Measurements from ENCODE around the gene GRPEL1. TPM values are rescaled to one million over a fixed set of nuclear protein-coding genes. Genes with fewer than 3 reads are reported as not detected.
A peak's percentile ranks its signal among the peaks of the same experiment; 100 is the strongest.
"Not testable (repeated sequence)": the region's sequence is repeated elsewhere in the genome, so short reads cannot be mapped to it uniquely, and the experiment has no call there.

Gene GRPEL1
- 31.5 and 32.1 TPM in 2 replicates for total RNA-seq (2014; rRNA removed; shearing (Covaris generic))

DNA sequence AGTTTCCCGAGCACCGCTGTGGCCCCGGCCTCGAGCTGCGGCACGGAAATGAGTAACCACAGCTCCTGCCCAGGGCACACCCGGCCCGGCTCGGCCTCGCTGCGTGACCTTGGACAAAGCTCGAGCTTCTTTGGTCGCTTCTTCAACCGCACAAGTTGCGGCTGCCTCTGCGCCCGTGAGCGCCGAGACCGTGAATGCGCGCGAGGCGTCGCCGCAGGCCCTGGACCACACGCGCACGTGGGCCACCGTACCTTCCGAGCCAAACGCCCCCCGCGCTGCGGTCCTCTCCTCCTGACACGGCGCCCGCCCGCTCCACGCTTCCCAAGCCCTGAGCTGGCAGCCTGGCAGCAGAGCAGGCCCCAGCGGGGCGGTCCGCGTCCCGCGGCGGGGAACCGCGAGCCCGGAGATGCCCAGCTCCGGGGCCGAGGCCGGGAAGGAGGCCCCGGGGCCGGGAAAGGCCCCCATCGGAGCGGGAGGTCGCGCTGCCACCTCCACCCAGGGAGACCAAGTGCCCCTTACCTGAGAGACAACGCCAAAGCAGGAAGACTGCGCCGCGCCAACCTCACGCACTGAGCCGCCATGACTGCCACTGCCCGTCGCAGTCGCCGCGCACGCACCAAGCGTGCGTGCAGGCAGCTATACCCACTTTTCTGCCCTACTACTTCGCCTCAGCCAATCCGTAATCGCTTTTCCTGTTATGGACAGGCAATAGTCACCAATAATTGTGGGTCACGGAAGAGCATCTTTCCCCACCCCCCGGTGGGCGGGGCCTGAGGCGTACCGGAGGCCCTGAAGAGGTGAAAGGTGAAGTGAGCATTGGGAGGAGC, at the start of gene GRPEL1:
TSS of gene GRPEL1 (minus strand) at position 613 of the 827 bp plus-strand sequence. CDS start at position 581, 32 bp downstream.
- DNase-seq (ENCODE audit: low read depth) = peak; percentile 98

DNA sequence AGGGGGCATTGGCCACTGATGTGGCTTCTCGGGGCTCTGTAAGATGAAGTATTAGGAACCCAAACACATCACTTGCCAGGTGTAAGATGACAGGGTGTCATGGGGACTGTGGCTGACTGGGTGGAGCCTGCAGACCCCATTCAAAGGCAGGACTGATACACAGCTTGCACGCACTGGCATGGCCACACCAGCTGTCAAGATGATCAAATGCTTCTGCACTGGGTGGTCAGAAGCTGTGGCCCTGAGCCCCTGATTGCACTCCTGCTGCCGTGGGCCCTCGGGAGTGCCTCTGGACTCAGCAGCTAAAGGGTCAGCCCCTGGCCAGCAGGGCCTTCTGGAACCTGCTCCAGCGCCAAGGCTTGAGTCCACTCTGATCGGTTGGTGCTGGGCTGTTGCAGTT, 48.8 kb upstream of the GRPEL1 start:
- no peak for DNase-seq (ENCODE audit: low read depth)

DNA sequence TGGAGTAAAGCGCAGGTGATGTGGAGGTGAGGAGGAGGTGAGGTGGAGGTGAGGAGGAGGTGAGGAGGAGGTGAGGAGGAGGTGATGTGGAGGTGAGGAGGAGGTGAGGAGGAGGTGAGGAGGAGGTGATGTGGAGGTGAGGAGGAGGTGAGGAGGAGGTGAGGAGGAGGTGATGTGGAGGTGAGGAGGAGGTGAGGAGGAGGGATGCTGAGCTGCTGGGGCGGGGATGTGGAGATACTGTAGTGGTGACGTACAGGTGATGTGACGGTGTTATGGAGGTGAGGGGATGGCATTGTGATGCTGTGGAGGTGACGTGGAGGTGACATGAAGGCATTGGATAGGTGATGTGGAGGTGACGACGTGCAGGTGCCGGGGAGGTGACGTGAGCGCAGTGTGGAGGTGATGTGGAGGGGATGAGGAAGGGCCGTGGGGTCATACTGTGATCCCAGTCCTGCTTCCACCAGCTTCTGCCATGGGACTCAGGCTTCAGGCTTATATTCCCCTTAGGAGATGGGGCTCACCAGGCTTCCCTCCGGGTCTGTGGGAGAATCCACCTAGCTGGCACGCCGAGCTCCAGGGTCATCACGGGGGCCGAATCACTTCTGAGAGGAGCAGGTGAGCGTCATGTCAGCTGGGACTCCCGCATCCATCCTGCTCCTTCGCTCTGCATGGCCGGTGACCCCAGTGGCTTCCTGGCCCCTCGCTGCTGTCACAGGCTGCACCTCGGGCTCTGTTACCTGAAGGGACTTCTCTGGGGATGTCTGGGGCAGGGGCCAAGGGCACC, 47.9 kb upstream of the GRPEL1 start:
- DNase-seq (ENCODE audit: low read depth) = no peak

DNA sequence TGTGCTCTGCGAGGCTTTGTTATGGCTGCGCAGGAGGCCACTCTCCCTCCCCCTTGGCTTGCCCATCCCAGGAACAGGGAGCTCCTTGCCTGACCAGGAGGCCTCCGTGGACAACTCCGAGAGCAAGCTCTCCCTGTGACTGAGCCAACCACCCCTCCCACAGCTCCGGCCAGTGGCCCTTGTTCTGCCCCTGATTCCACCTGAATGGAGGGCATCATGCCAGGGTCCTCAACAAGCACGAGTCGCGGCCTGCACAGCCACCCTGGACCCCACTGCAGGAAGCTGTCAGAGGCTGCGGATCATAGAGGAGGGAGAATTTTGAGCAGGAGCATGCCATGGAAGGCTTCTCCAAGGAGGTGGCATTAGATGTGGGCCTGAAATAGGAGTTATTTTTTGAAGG, 44.8 kb upstream of the GRPEL1 start:
- no peak for DNase-seq (ENCODE audit: low read depth)

DNA sequence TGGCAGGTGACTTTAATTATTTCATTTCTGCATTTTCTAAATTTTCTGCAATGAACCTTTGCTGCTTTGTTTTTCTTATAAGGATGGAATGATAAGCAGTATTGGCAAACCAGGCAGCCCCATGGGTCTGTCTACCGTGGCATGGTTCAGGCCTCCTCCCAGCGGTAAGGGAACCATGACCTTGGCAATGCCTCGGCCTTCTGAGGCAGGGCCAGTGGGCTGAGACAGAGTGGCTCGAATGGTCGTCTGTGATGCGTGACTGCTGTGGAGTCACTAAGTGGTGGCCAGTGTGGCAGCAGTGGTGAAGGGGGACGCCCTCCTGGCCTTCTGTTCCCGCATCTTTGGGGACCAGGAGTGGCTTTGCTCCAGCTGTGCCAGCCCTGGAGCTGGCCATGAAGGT, 43.6 kb upstream of the GRPEL1 start:
- no peak for DNase-seq (ENCODE audit: low read depth)

DNA sequence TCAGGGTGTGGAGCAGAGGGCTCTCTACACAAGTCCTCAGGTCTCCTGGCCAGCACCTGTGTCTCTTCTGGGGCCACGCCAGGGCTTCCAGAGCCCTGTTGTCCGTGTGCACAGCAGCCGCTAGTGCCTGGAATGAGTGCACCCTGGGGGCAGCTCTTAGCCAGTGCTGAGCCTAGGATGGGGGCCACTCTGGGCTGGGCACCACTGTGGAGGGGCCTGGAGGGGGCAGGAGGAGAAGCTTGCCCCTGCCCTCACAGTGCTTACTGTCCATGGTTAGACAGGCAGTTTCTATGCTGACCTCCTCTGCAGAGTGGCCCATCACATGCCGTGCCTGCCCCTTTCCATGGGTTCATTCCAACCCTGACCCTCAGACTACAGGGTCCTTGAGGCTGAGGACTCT, 42.7 kb upstream of the GRPEL1 start:
- no peak for DNase-seq (ENCODE audit: low read depth)

GRCh38 chr4:7109169-7109568, 41.3 kb upstream of the GRPEL1 start:
- DNase-seq (ENCODE audit: low read depth) = no peak

- no peak for DNase-seq (ENCODE audit: low read depth)
Observed at GRCh38 chr4:7108660-7109059, 40.8 kb upstream of the GRPEL1 start.

- no peak for DNase-seq (ENCODE audit: low read depth)
Observed at GRCh38 chr4:7108046-7108625, 40.3 kb upstream of the GRPEL1 start.

GRCh38 chr4:7107166-7107905, 39.5 kb upstream of the GRPEL1 start:
- DNase-seq (ENCODE audit: low read depth) = no peak

DNA sequence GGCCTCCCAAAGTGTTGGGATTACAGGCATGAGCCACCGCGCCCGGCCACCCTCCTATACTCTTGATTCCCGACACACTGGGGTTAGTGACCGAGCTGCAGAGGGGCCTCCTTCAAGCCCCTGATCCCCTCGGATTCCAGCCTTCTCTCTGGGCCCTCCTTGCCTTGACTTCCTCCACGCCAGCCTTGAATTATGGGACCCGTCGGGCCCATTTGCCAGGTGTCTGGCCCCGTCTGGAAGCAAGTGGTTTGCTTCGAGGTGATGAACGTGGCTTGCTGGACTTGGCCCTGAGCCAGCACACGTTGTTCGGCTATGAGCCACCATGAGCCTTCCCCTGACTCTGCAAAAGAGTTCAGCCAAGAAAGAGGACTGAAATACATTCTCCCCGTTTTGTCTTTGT, 37.4 kb upstream of the GRPEL1 start:
- no peak for DNase-seq (ENCODE audit: low read depth)

- no peak for DNase-seq (ENCODE audit: low read depth)
Observed at GRCh38 chr4:7104366-7105031, 36.6 kb upstream of the GRPEL1 start.

- DNase-seq (ENCODE audit: low read depth) = no peak
Observed at GRCh38 chr4:7103607-7104365, 35.9 kb upstream of the GRPEL1 start.

DNA sequence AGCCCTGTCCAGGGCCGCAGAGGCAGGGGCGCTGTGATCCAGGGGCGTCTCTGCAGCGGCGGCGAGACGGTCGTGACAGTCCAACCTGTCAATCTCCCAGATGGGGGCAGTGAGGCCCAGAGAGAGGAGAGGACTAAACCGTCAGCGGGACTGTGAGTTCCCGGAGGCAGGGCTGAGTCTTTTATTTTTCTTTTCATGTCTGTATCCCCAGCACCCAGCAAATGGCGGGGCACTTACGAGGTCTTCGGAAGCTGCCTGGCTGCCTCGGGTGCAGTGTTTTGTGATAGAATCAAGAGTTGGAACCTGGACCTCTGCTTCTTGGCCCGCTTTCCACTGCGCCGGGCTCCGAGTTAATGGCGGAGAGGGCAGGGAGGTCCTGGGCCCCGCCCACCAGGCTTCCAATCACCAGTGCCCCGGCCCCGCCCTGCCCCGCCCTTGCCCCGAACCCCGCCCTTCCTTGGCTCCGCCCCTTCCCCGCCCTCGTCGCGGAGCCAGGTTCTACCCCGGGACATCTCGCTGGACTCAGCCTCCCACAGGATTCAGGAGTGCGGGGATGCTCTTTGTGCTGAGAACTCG, 35.3 kb upstream of the GRPEL1 start:
- peak; percentile 80 for DNase-seq (ENCODE audit: low read depth)

GRCh38 chr4:7102516-7102909, 34.6 kb upstream of the GRPEL1 start:
- DNase-seq (ENCODE audit: low read depth) = not testable (repeated sequence)

GRCh38 chr4:7101692-7102515, 34.0 kb upstream of the GRPEL1 start:
- peak; percentile 69 for DNase-seq (ENCODE audit: low read depth)

GRCh38 chr4:7096236-7096635, 28.4 kb upstream of the GRPEL1 start:
- no peak for DNase-seq (ENCODE audit: low read depth)

GRCh38 chr4:7095611-7096155, 27.8 kb upstream of the GRPEL1 start:
- DNase-seq (ENCODE audit: low read depth) = no peak

DNA sequence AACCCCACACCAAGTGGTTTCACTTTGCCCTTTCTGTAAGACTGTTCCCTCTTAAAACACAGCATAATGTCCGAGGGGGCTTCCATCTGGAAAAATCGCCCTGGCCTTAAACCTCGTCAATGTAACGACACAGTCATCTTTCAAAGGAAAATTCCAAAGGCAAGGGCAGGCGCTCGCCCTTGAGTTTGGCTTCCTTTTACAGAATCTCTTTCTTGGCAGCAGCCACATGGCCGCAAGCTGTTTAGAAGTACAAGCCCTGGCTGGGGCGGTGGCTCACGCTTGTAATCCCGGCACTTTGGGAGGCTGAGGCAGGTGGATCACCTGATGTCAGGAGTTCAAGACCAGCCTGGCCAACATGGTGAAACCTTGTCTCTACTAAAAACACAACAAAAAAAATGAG, 27.1 kb upstream of the GRPEL1 start:
- DNase-seq (ENCODE audit: low read depth) = no peak

Data from RPMI7951 (cell line).